GM18951 (cell line): ENCODE results near the gene RTN4RL2.

Experiments
- POLR2A ChIP-seq: IDR thresholded peaks from 4 replicates; pipeline ENCODE4 v1.6.1; 2011; ENCODE audit warnings: mild to moderate bottlenecking; ENCODE audit not compliant: insufficient read length, insufficient read depth; ENCODE audit errors: extremely low read depth
- in situ Hi-C: fragments of 300-500 bp; cut with MboI; formaldehyde crosslinking; loops from one replicate; pipeline ENCODE4 v1.12.0; 2022; ENCODE audit warnings: low sequenced_read_pairs, mixed read lengths, inconsistent platforms; ENCODE audit not compliant: unreplicated experiment

Gene RTN4RL2

DNA sequence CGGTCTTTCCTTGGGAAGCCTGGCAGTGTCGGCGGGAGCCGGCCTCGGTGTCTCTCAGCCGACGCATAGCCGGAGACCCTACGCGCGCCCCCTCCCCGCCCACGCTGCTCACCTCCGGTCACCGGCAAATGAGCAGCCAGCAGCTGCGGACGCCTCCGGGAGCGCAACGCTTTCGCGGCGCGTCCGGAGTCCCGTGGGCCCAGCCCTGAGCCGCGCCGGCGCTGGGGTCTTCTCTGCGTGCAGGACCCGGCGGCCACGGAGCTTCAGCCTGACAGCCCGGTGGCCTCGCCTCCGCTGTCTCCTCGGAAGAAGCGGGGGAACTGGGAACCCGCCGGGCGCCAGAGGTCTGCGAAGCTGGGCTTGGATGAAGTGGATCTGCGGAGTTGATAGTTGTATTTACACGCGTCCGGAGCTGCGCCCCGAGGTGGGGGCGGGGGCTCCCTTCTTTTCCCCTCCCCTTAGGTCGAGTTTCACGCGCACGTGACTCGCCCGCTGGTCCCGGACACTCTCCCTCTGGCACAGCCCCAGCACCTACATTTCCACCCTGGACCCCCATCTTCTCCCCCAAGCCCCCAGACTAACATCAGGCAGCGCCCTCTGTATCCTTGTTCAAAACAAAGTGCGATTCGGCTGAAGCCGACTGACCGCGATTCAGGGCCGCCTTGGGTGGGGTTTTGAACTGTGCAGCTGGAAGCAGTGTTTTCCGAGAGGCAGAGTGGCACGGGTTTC lies 55.2 kb downstream of the RTN4RL2 start, which contains the start of gene SLC43A1:
Gene SLC43A1 (minus strand): TSS at position 371 of the 729 bp plus-strand sequence. CDS start 1,591 bp downstream, outside the sequence.
- peak; percentile 47 for TF ChIP-seq POLR2A
- in situ Hi-C loops, result no loop called here

DNA sequence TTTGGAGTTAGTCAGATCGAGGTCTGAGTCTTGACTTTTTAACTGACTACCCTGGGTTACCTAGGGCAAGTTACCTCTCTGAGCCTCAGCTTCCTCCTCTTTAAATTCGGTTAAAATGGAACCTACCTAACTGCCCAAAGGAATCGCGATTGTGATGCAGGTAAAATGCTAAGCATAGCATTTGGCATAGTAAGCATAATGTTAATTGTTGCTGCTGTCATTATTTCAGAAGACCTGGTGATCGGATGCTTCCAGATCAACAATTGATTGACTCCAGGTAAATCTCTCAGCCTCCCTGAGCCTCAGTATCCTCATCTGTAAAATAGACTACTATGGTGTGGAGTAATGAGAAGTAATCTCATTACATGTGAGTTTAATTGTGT lies 55.7 kb downstream of the RTN4RL2 start:
- no peak for TF ChIP-seq POLR2A

DNA sequence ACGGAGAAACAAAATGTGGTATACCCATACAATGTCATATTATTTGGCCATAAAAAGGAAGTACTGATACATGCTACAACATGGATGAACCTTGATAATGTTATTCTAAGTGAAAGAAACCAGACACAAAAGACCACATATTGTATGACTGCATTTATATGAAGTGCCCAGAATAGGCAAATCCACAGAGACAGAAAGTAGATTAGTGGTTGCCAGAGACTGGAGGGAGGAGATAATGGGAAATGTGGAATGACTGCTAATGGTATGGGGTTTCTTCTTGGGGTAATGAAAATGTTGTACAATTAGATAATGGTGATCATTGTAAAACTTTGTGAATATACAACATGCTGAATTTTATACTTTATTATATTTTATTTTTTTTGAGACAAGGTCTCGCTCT lies 60.8 kb downstream of the RTN4RL2 start:
- in situ Hi-C loops, result no loop called here

More for the DNA sequence above, 55.7 kb downstream of the RTN4RL2 start:
- in situ Hi-C loops, result no loop called here

DNA sequence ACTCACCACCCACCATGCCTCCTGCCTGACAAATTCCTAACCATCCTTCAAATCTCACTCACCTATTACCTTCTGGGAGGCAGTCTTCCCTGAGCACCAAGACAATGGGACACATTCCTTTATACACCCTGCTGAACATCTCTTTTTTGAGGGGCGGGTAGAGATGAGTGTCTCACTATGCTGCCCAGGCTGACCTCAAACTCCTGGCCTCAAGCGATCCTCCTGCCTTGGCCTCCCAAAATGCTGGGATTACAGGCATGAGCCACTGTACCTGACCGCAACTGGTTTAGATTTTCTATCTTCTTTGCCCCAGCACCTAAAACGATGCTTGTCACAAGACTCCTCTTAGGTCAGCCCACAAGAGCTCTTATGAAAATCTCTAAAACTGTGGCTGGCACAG lies 63.1 kb downstream of the RTN4RL2 start:
- no peak for TF ChIP-seq POLR2A

More for the DNA sequence above, 60.8 kb downstream of the RTN4RL2 start:
- TF ChIP-seq POLR2A, result no peak

More for the DNA sequence above, 63.1 kb downstream of the RTN4RL2 start:
- in situ Hi-C loops, result no loop called here
